H9 (cell line): ENCODE data around the gene PTPRN2. TPM values are rescaled to one million over a fixed set of nuclear protein-coding genes. Genes with fewer than 3 reads are reported as not detected.

Experiments
- DNase-seq: peaks from one replicate; pipeline ENCODE4 v3.0.0-alpha.2; 2017
- H2AFZ ChIP-seq: one replicate; pipeline ENCODE4 v1.6.1; 2013; ENCODE audit warnings: mild to moderate bottlenecking, low read length, control low read depth, moderate library complexity
- H2AK5ac ChIP-seq: 2 replicates; pipeline ENCODE4 v1.6.1; 2013; ENCODE audit warnings: low read length, control low read depth, mixed read lengths; ENCODE audit not compliant: insufficient read length
- H2BK120ac ChIP-seq: one replicate; pipeline ENCODE4 v1.6.1; 2013; ENCODE audit warnings: low read depth, mild to moderate bottlenecking, low read length, control low read depth, inconsistent platforms; ENCODE audit not compliant: poor library complexity, severe bottlenecking
- H2BK12ac ChIP-seq: 2 replicates; pipeline ENCODE4 v1.6.1; 2013; ENCODE audit warnings: low read length, control low read depth, mixed read lengths, low read depth; ENCODE audit not compliant: insufficient read length
- H2BK15ac ChIP-seq: 2 replicates; pipeline ENCODE4 v1.6.1; 2013; ENCODE audit warnings: low read depth, low read length, control low read depth
- H2BK20ac ChIP-seq: one replicate; pipeline ENCODE4 v1.6.1; 2013; ENCODE audit warnings: low read depth, mild to moderate bottlenecking, low read length, control low read depth, inconsistent platforms; ENCODE audit not compliant: poor library complexity, severe bottlenecking
- H2BK5ac ChIP-seq: 2 replicates; pipeline ENCODE4 v1.6.1; 2013; ENCODE audit warnings: low read length, control low read depth, mixed read lengths; ENCODE audit not compliant: insufficient read length
- H3K14ac ChIP-seq: 2 replicates; pipeline ENCODE4 v1.6.1; 2013; ENCODE audit warnings: low read length, control low read depth; ENCODE audit not compliant: insufficient read depth
- H3K18ac ChIP-seq: 2 replicates; pipeline ENCODE4 v1.6.1; 2013; ENCODE audit warnings: low read depth, mild to moderate bottlenecking, mixed read lengths, low read length, control low read depth; ENCODE audit not compliant: insufficient read length
- H3K23ac ChIP-seq: 2 replicates; pipeline ENCODE4 v1.6.1; 2013; ENCODE audit warnings: low read length, control low read depth, mixed read lengths, low read depth; ENCODE audit not compliant: insufficient read length
- H3K23me2 ChIP-seq: 2 replicates; pipeline ENCODE4 v1.6.1; 2013; ENCODE audit warnings: low read depth, mild to moderate bottlenecking, mixed read lengths, low read length, control low read depth; ENCODE audit not compliant: insufficient read length, poor library complexity, severe bottlenecking
- H3K27ac ChIP-seq: 2 replicates; pipeline ENCODE4 v1.5.1; 2013; ENCODE audit warnings: low read length, control low read depth, mixed read lengths, low read depth; ENCODE audit not compliant: insufficient read length
- H3K27me3 ChIP-seq: 2 replicates; pipeline ENCODE4 v1.6.1; 2013; ENCODE audit warnings: low read length, control low read depth, inconsistent platforms; ENCODE audit not compliant: insufficient read depth
- H3K4ac ChIP-seq: 2 replicates; pipeline ENCODE4 v1.6.1; 2013; ENCODE audit warnings: low read depth, mild to moderate bottlenecking, control low read depth, inconsistent platforms, low read length, moderate library complexity
- H3K4me1 ChIP-seq: 2 replicates; pipeline ENCODE4 v1.6.1; 2013; ENCODE audit warnings: low read length, control low read depth, inconsistent platforms; ENCODE audit not compliant: insufficient read depth
- H3K4me2 ChIP-seq: 2 replicates; pipeline ENCODE4 v1.6.1; 2013; ENCODE audit warnings: low read length, control low read depth, mixed read lengths; ENCODE audit not compliant: insufficient read length, insufficient read depth
- H3K56ac ChIP-seq: 2 replicates; pipeline ENCODE4 v1.6.1; 2013; ENCODE audit warnings: low read depth, mild to moderate bottlenecking, mixed read lengths, low read length, control low read depth; ENCODE audit not compliant: insufficient read length
- H3K79me1 ChIP-seq: 2 replicates; pipeline ENCODE4 v1.6.1; 2013; ENCODE audit warnings: low read depth, mild to moderate bottlenecking, moderate library complexity, low read length, control low read depth, inconsistent platforms; ENCODE audit not compliant: insufficient read depth, poor library complexity, severe bottlenecking
- H3K79me2 ChIP-seq: 2 replicates; pipeline ENCODE4 v1.6.1; 2013; ENCODE audit warnings: low read length, control low read depth, inconsistent platforms; ENCODE audit not compliant: insufficient read depth
- H3K9ac ChIP-seq: 2 replicates; pipeline ENCODE4 v1.6.1; 2013; ENCODE audit warnings: low read length, control low read depth, mixed read lengths; ENCODE audit not compliant: insufficient read length; ENCODE audit errors: extremely low read depth
- H3K9me3 ChIP-seq: one replicate; pipeline ENCODE4 v1.6.1; 2013; ENCODE audit warnings: low read depth, low read length, inconsistent platforms; ENCODE audit not compliant: control insufficient read depth
- H3T11ph ChIP-seq: one replicate; pipeline ENCODE4 v1.6.1; 2013; ENCODE audit warnings: mild to moderate bottlenecking, low read length, control low read depth, inconsistent platforms
- H4K20me1 ChIP-seq: one replicate; pipeline ENCODE4 v1.6.1; 2013; ENCODE audit not compliant: control insufficient read depth, insufficient read length, insufficient read depth
- H4K5ac ChIP-seq: 2 replicates; pipeline ENCODE4 v1.6.1; 2013; ENCODE audit warnings: low read depth, mild to moderate bottlenecking, mixed read lengths, low read length, control low read depth; ENCODE audit not compliant: insufficient read length
- H4K8ac ChIP-seq: replicated peaks from 2 replicates; pipeline ENCODE4 v1.6.1; 2013; ENCODE audit warnings: low read length, control low read depth, mixed read lengths, low read depth; ENCODE audit not compliant: insufficient read length
- H4K91ac ChIP-seq: 2 replicates; pipeline ENCODE4 v1.6.1; 2013; ENCODE audit warnings: low read depth, mild to moderate bottlenecking, moderate library complexity, mixed read lengths, low read length, control low read depth; ENCODE audit not compliant: insufficient read length
- H3K27ac Mint-ChIP-seq, 3 experiments: 2 replicates in 2 of 3; 3 replicates in 1 of 3; pipeline ENCODE4 v1.8.0; 2020 to 2021; ENCODE audit warnings: mixed read lengths in 3 of 3, mild to moderate bottlenecking in 1 of 3, moderate library complexity in 1 of 3
- H3K27me3 Mint-ChIP-seq: 2 replicates; pipeline ENCODE4 v1.8.0; 2021; ENCODE audit warnings: low read depth, mild to moderate bottlenecking, moderate library complexity, mixed read lengths
- H3K36me3 Mint-ChIP-seq, 3 experiments: 2 replicates in 2 of 3; 3 replicates in 1 of 3; pipeline ENCODE4 v1.8.0; 2020 to 2021; ENCODE audit warnings: low read depth in 3 of 3, mixed read lengths in 3 of 3; ENCODE audit not compliant: insufficient read depth in 1 of 3
- H3K4me1 Mint-ChIP-seq, 2 experiments: 2 replicates each; pipeline ENCODE4 v1.8.0; 2020; ENCODE audit warnings: mixed read lengths in 2 of 2
- H3K4me3 Mint-ChIP-seq, 2 experiments: 2 replicates in 1 of 2; 3 replicates in 1 of 2; pipeline ENCODE4 v1.8.0; 2020 to 2021; ENCODE audit warnings: mild to moderate bottlenecking in 2 of 2, mixed read lengths in 2 of 2, moderate library complexity in 1 of 2
- H3K9me3 Mint-ChIP-seq, 2 experiments: 2 replicates in 1 of 2; 3 replicates in 1 of 2; pipeline ENCODE4 v1.8.0; 2020; ENCODE audit warnings: mild to moderate bottlenecking in 2 of 2, mixed read lengths in 2 of 2, moderate library complexity in 1 of 2
- WGBS: extraction: QIAGEN DNeasy Blood & Tissue Kit; methylation state at CpG from one replicate; pipeline ENCODE4 v1.1.7; 2013; ENCODE audit warnings: missing lambda C conversion rate, low lambda C conversion rate, mixed read lengths; ENCODE audit not compliant: insufficient read length; ENCODE audit errors: extremely low coverage; 5-methylcytosine and 5-hydroxymethylcytosine counted together
- total RNA-seq: library from RNA; stranded (reverse); gene quantifications from 2 replicates; pipeline ENCODE4 v1.2.1, GENCODE V29; 2021
- TF ChIP-seq, protein P1 (sequence below): fragments of 200-600 bp; sonication (generic); conservative IDR thresholded peaks from 3 replicates; pipeline ENCODE4 v1.8.0; 2021; ENCODE audit warnings: antibody characterized with exemption, mild to moderate bottlenecking

PTPRN2 gene
- total RNA-seq, 1 experiment from 2014 or later = 5.2 TPM

DNA sequence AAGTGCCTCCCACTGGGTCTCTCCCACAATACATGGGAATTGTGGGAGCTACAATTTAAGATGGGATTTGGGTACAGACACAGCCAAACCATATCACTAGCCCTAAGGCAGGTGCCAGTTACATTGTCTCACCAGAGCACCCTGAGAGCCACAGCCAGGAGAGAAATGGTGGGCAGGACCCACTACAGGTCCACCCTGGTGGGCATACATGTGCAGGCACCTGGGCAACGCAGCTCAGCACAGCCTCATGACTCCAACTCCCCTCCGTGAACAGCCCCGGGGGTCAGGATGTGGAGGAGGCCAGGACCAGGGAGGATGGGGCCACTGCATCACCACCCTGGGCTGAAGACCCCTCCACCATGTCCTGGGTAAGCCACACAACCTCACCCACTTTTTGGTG lies 205.7 kb downstream of the PTPRN2 start:
- Mint-ChIP-seq H3K27ac (no peak overlapping the region; a peak in 1 of 7 replicates), H3K9me3 (peaks cover 33 to 40% of the 10 kb centered on the region in 2 experiments), H3K4me3 (no peak overlapping the region), H3K36me3 (peaks cover 0 to 25% (median 25%) of the 10 kb centered on the region in 3 experiments), H3K27me3 (peaks cover 31% of the 10 kb centered on the region), H3K4me1 (peaks cover 32 to 37% of the 10 kb centered on the region in 2 experiments)
- DNase-seq = no peak
- no peak overlapping the region for H2BK15ac ChIP-seq
- H3K18ac ChIP-seq = no peak overlapping the region
- H2BK20ac ChIP-seq = no peak overlapping the region
- no peak overlapping the region for H3K4me2 ChIP-seq
- H3K79me2 ChIP-seq = no peaks in the 10 kb centered on the region
- no peaks in the 10 kb centered on the region for H4K20me1 ChIP-seq
- H3K4ac ChIP-seq = no peak overlapping the region
- no peak overlapping the region for H2AFZ ChIP-seq
- H3K9ac ChIP-seq = no peak overlapping the region
- WGBS = no CpG with 5 or more reads among the region's 3 CpGs
- no peaks in the 10 kb centered on the region for H3K79me1 ChIP-seq
- H4K8ac ChIP-seq = no peak overlapping the region
- H2BK5ac ChIP-seq = no peak overlapping the region
- no peak overlapping the region for H3K23ac ChIP-seq
- no peaks in the 10 kb centered on the region for H3K9me3 ChIP-seq
- no peak overlapping the region for H4K91ac ChIP-seq
- no peak overlapping the region for H2AK5ac ChIP-seq
- H3K14ac ChIP-seq = no peak overlapping the region
- TF ChIP-seq, protein P1, sequence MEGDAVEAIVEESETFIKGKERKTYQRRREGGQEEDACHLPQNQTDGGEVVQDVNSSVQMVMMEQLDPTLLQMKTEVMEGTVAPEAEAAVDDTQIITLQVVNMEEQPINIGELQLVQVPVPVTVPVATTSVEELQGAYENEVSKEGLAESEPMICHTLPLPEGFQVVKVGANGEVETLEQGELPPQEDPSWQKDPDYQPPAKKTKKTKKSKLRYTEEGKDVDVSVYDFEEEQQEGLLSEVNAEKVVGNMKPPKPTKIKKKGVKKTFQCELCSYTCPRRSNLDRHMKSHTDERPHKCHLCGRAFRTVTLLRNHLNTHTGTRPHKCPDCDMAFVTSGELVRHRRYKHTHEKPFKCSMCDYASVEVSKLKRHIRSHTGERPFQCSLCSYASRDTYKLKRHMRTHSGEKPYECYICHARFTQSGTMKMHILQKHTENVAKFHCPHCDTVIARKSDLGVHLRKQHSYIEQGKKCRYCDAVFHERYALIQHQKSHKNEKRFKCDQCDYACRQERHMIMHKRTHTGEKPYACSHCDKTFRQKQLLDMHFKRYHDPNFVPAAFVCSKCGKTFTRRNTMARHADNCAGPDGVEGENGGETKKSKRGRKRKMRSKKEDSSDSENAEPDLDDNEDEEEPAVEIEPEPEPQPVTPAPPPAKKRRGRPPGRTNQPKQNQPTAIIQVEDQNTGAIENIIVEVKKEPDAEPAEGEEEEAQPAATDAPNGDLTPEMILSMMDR = no peak
- no peaks in the 10 kb centered on the region for H3K27me3 ChIP-seq
- H3K27ac ChIP-seq = no peak overlapping the region
- no peak overlapping the region for H2BK120ac ChIP-seq
- H3T11ph ChIP-seq = no peak overlapping the region
- no peak overlapping the region for H4K5ac ChIP-seq
- no peak overlapping the region for H3K56ac ChIP-seq
- no peaks in the 10 kb centered on the region; the same call in 1 of the 2 replicates for H3K4me1 ChIP-seq
- no peak overlapping the region for H2BK12ac ChIP-seq
- no peaks in the 10 kb centered on the region for H3K23me2 ChIP-seq
